B cell (primary cell): Measurements from ENCODE around the gene RYK. TPM values are rescaled to one million over a fixed set of nuclear protein-coding genes. Genes with fewer than 3 reads are reported as not detected.

Experiments
- ATAC-seq: fragments of 200-7000 bp; cut with Tn5 transposase; one replicate; pipeline ENCODE4 v1.10.0; 2021; ENCODE audit warnings: low read depth, mild to moderate bottlenecking, moderate number of reproducible peaks, moderate library complexity
- CTCF ChIA-PET: fragments of 350-600 bp; sonication (Branson Sonifier 250); formaldehyde crosslinking; loops from one replicate; lab custom pipeline; 2021; ENCODE audit warnings: antibody characterized with exemption, inconsistent platforms; lab: Charles Lee
- POLR2A ChIA-PET: fragments of 350-600 bp; sonication (Branson Sonifier 250); formaldehyde crosslinking; loops from one replicate; lab custom pipeline; 2021; ENCODE audit warnings: antibody characterized with exemption; lab: Charles Lee
- DNase-seq: peaks from one replicate; pipeline ENCODE4 v3.0.0; 2013
- H2AFZ ChIP-seq: 2 replicates; pipeline ENCODE4 v1.6.1; 2012; ENCODE audit warnings: mild to moderate bottlenecking, low read depth, low read length; ENCODE audit not compliant: insufficient read depth, poor library complexity, severe bottlenecking
- H3K27ac ChIP-seq, 2 donors: 1 replicate in 1 of 2; 2 replicates in 1 of 2; pipeline ENCODE4 v1.5.1; 2012 to 2013; ENCODE audit warnings: low read length in 2 of 2, mild to moderate bottlenecking in 2 of 2, moderate library complexity in 1 of 2
- H3K27me3 ChIP-seq, 4 experiments: fragments of 200-600 bp in 1 of 4; sonication (generic) in 1 of 4; replicated peaks in 1 of 4; 1 replicate in 2 of 4; 2 replicates in 2 of 4; pipeline versions ENCODE4 v1.6.1 to v1.7.0; 2013 to 2016; ENCODE audit warnings: low read length in 3 of 4, mild to moderate bottlenecking in 2 of 4, mixed read lengths in 1 of 4, moderate library complexity in 1 of 4; ENCODE audit not compliant: insufficient read depth in 4 of 4, control insufficient read depth in 3 of 4; ENCODE audit errors: control extremely low read depth in 1 of 4
- H3K36me3 ChIP-seq, 2 experiments: replicated peaks in 1 of 2; 1 replicate in 1 of 2; 2 replicates in 1 of 2; pipeline versions ENCODE4 v1.6.1 to v1.7.1; 2013; ENCODE audit warnings: low read length in 1 of 2; ENCODE audit not compliant: insufficient read depth in 2 of 2, control insufficient read depth in 1 of 2; ENCODE audit errors: control extremely low read depth in 1 of 2, extremely low read depth in 1 of 2
- H3K4me1 ChIP-seq, 2 donors: fragments of 200-600 bp in 1 of 2; sonication (generic) in 1 of 2; 1 replicate in 1 of 2; 2 replicates in 1 of 2; pipeline versions ENCODE4 v1.5.1 to v1.6.1; 2013 to 2017; ENCODE audit warnings: low read length in 2 of 2; ENCODE audit not compliant: control insufficient read depth in 2 of 2, insufficient read depth in 2 of 2
- H3K4me2 ChIP-seq: replicated peaks from 2 replicates; pipeline ENCODE3; 2012; ENCODE audit warnings: mild to moderate bottlenecking, low read depth, low read length; ENCODE audit not compliant: poor library complexity, severe bottlenecking
- H3K4me3 ChIP-seq, 5 experiments: fragments of 200-600 bp in 1 of 5; sonication (generic) in 1 of 5; 1 replicate in 3 of 5; 2 replicates in 2 of 5; pipeline versions ENCODE4 v1.5.1 to v1.7.0; 2011 to 2016; ENCODE audit warnings: low read length in 4 of 5, mild to moderate bottlenecking in 4 of 5, low read depth in 2 of 5, control low read depth in 1 of 5, moderate library complexity in 1 of 5; ENCODE audit not compliant: insufficient read depth in 1 of 5; ENCODE audit errors: control extremely low read depth in 1 of 5, extremely low read depth in 1 of 5
- H3K79me2 ChIP-seq: fragments of 200-600 bp; sonication (generic); one replicate; pipeline ENCODE4 v1.6.0; 2016; ENCODE audit warnings: low read length; ENCODE audit not compliant: control insufficient read depth, insufficient read depth
- H3K9ac ChIP-seq: fragments of 200-600 bp; sonication (generic); 2 replicates; pipeline ENCODE4 v1.6.1; 2017; ENCODE audit warnings: mild to moderate bottlenecking, low read length, moderate library complexity
- H3K9me3 ChIP-seq, 3 donors: one replicate each; pipeline versions ENCODE4 v1.6.1 to v1.7.1; 2013; ENCODE audit warnings: low read length in 2 of 3; ENCODE audit not compliant: control insufficient read depth in 2 of 3, insufficient read depth in 1 of 3; ENCODE audit errors: control extremely low read depth in 1 of 3
- H4K20me1 ChIP-seq: 2 replicates; pipeline ENCODE4 v1.6.0; 2012; ENCODE audit warnings: mild to moderate bottlenecking, low read length; ENCODE audit not compliant: insufficient read depth, control insufficient read depth, poor library complexity, severe bottlenecking
- H3K27ac Mint-ChIP-seq: one replicate; pipeline ENCODE4 v1.8.0; 2021; ENCODE audit warnings: mixed read lengths
- H3K27me3 Mint-ChIP-seq: one replicate; pipeline ENCODE4 v1.8.0; 2021; ENCODE audit warnings: mixed read lengths
- H3K4me1 Mint-ChIP-seq: one replicate; pipeline ENCODE4 v1.8.0; 2021; ENCODE audit warnings: mixed read lengths
- H3K4me3 Mint-ChIP-seq: one replicate; pipeline ENCODE4 v1.8.0; 2021; ENCODE audit warnings: mixed read lengths
- H3K9me3 Mint-ChIP-seq: one replicate; pipeline ENCODE4 v1.8.0; 2022; ENCODE audit warnings: mixed read lengths; ENCODE audit not compliant: insufficient read depth
- EZH2 ChIP-seq: IDR thresholded peaks from 2 replicates; pipeline ENCODE4 v1.6.1; 2012; ENCODE audit warnings: borderline replicate concordance, low read depth, mild to moderate bottlenecking, moderate library complexity, low read length; ENCODE audit not compliant: insufficient read depth, poor library complexity, severe bottlenecking
- WGBS: methylation state at CpG from one replicate; pipeline ENCODE4 v1.1.5; 2013; ENCODE audit warnings: missing lambda C conversion rate; ENCODE audit not compliant: insufficient coverage; 5-methylcytosine and 5-hydroxymethylcytosine counted together
- intact Hi-C: fragments of 100-400 bp; cut with micrococcal nuclease; formaldehyde crosslinking; loops from one replicate; pipeline ENCODE4 v1.10.0; 2022
- polyA plus RNA-seq: library from polyadenylated mRNA; depleted of rRNA; stranded (reverse); fragments of >200 nt; gene quantifications from 2 replicates; pipeline ENCODE4 v1.2.3, GENCODE V29; 2012
- total RNA-seq, 2 donors: library from RNA; stranded (reverse); fragments of 120-200 nt in 1 of 2; gene quantifications; 1 replicate in 1 of 2; 2 replicates in 1 of 2; pipeline versions ENCODE4 v1.2.3 to v1.2.4, GENCODE V29; 2013 to 2022
- TF ChIP-seq, protein P1 (sequence below): fragments of 200-600 bp; IDR thresholded peaks from one replicate; pipeline ENCODE4 v1.8.0; 2022; ENCODE audit warnings: antibody characterized with exemption, mild to moderate bottlenecking

RYK gene
- total and polyA plus RNA-seq, 2 donors (not counting 1 experiment from before 2014, with no cell fraction given), result 16.9 to 67.7 TPM

DNA sequence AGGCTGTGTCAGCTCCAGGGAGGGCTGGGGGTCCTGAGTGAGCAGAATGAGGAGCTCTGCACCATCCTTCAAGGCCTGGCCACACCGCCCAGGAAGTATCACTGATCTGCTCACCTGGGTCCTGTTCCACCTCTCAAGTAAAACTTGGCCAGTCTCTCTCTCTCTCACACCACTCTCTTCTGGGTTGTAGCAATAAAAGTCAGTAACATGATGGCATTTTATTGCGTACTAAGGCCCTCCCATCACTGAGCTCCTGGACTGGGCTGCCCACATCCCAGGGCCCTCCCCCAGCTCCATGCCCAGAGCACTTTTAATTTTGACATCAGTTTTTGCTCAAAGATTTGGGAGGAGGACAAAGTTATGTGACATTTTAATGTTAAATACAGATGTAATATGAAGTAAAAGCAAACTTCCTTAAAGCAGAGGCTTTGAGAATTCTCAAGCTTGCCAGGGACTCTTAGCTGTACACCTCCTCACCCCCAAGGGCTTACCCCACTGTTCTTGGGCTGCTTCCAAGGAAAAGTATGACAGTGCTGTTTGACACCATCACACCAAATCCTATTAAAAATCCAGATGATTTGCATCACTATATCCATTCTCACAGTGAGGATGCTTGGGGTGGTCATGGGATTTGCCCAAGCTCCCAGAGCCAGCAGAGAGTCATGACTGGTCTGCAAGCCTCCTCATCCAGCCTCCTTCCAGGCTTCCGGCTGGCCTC lies 115.8 kb downstream of the RYK start:
- ChIA-PET POLR2A (no interaction called here), CTCF (no interaction called here)
- Histone ChIP-seq H4K20me1 (no peaks in the 10 kb centered on the region), H3K27me3 (no peaks in the 10 kb centered on the region), H3K36me3 (no peaks in the 10 kb centered on the region), H3K4me2 (no peak overlapping the region), H3K79me2 (no peaks in the 10 kb centered on the region), H3K9ac (no peak overlapping the region), H3K27ac (no peak overlapping the region), H3K4me3 (no peak overlapping the region), H3K4me1 (no peaks in the 10 kb centered on the region), H3K9me3 (peaks cover 0 to 5% (median 0%) of the 10 kb centered on the region in 3 donors), H2AFZ (no peak overlapping the region)
- DNase-seq (no peak), ATAC-seq (no peak)
- no peak overlapping the region for H3K4me3 Mint-ChIP-seq
- peaks cover 15% of the 10 kb centered on the region for H3K9me3 Mint-ChIP-seq
- H3K4me1 Mint-ChIP-seq, result no peaks in the 10 kb centered on the region
- TF ChIP-seq, protein P1, sequence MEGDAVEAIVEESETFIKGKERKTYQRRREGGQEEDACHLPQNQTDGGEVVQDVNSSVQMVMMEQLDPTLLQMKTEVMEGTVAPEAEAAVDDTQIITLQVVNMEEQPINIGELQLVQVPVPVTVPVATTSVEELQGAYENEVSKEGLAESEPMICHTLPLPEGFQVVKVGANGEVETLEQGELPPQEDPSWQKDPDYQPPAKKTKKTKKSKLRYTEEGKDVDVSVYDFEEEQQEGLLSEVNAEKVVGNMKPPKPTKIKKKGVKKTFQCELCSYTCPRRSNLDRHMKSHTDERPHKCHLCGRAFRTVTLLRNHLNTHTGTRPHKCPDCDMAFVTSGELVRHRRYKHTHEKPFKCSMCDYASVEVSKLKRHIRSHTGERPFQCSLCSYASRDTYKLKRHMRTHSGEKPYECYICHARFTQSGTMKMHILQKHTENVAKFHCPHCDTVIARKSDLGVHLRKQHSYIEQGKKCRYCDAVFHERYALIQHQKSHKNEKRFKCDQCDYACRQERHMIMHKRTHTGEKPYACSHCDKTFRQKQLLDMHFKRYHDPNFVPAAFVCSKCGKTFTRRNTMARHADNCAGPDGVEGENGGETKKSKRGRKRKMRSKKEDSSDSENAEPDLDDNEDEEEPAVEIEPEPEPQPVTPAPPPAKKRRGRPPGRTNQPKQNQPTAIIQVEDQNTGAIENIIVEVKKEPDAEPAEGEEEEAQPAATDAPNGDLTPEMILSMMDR, result no peak
- no peak for TF ChIP-seq EZH2
- 97% methylated on average over 3 of the region's 3 CpGs for WGBS
- H3K27ac Mint-ChIP-seq, result no peak overlapping the region
- intact Hi-C loops, result no loop called here
- H3K27me3 Mint-ChIP-seq, result no peaks in the 10 kb centered on the region

DNA sequence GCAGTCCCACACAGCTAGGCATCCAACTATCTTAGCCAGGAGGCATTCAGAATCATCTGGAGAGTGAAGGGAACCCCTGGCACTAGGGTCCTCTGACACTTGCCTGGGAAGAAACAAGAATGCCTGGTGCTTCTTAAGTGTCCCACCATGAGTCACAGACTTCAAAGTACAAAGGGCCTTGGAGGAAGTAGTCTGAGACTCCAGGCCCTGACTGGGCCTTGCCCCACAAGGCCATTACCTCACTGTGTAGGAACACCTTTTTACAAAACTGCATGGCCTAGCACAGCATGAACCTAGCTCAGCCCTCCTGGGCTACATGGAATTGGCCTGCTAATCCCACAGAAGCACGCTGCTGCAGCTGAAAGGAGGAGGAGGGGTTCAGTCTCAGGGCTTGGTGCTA lies 116.4 kb downstream of the RYK start:
- TF ChIP-seq, protein P1, result no peak
- no peak for TF ChIP-seq EZH2
- CTCF ChIA-PET, result no interaction called here

More for the DNA sequence above, 116.4 kb downstream of the RYK start:
- H4K20me1 ChIP-seq, result no peaks in the 10 kb centered on the region
- no peaks in the 10 kb centered on the region for H3K79me2 ChIP-seq
- H3K36me3 ChIP-seq, result no peaks in the 10 kb centered on the region
- no peaks in the 10 kb centered on the region for H3K4me1 ChIP-seq
- intact Hi-C loops, result no loop called here
- ATAC-seq (no peak), DNase-seq (no peak)
- no peaks in the 10 kb centered on the region for H3K27me3 Mint-ChIP-seq
- H3K9me3 Mint-ChIP-seq, result peaks cover 15% of the 10 kb centered on the region
- WGBS, result 69% methylated on average over 1 of the region's 1 CpG
- no peak overlapping the region for H3K27ac Mint-ChIP-seq
- H3K4me3 ChIP-seq, result no peak overlapping the region
- no peaks in the 10 kb centered on the region for H3K4me1 Mint-ChIP-seq
- no peak overlapping the region for H3K9ac ChIP-seq
- no peaks in the 10 kb centered on the region for H3K27me3 ChIP-seq
- no peak overlapping the region for H3K4me3 Mint-ChIP-seq
- H3K4me2 ChIP-seq, result no peak overlapping the region
- POLR2A ChIA-PET, result no interaction called here
- no peak overlapping the region for H2AFZ ChIP-seq
- peaks cover 0 to 3% (median 0%) of the 10 kb centered on the region in 3 donors for H3K9me3 ChIP-seq
- no peak overlapping the region for H3K27ac ChIP-seq
